Measurements from ENCODE around the gene RAB20. TPM values are rescaled to one million over a fixed set of nuclear protein-coding genes. Genes with fewer than 3 reads are reported as not detected.
"Not testable (repeated sequence)": the region's sequence is repeated elsewhere in the genome, so short reads cannot be mapped to it uniquely, and the experiment has no call there.

RAB20 gene
- total and polyA plus RNA-seq, 10 of the 15 experiments (the other 5 are each of a cell fraction or from before 2014, with no cell fraction given): 0.48 to 33.1 (median 9.6) TPM

GRCh38 chr13:110498327-110498726 lies 63.2 kb downstream of the RAB20 start (continued):
- TF ChIP-seq, protein P1, sequence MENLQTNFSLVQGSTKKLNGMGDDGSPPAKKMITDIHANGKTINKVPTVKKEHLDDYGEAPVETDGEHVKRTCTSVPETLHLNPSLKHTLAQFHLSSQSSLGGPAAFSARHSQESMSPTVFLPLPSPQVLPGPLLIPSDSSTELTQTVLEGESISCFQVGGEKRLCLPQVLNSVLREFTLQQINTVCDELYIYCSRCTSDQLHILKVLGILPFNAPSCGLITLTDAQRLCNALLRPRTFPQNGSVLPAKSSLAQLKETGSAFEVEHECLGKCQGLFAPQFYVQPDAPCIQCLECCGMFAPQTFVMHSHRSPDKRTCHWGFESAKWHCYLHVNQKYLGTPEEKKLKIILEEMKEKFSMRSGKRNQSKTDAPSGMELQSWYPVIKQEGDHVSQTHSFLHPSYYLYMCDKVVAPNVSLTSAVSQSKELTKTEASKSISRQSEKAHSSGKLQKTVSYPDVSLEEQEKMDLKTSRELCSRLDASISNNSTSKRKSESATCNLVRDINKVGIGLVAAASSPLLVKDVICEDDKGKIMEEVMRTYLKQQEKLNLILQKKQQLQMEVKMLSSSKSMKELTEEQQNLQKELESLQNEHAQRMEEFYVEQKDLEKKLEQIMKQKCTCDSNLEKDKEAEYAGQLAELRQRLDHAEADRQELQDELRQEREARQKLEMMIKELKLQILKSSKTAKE (IDR thresholded peaks at IDR 0.05; ENCODE audit: low read depth, poor library complexity, severe bottlenecking): no peak
- TF ChIP-seq PAX5 (IDR thresholded peaks at IDR 0.05; ENCODE audit: borderline replicate concordance, low read depth, low read length) (no peak), SMC3 (IDR thresholded peaks at IDR 0.05; ENCODE audit: borderline replicate concordance, low read length) (no peak), MXI1 (IDR thresholded peaks at IDR 0.05; ENCODE audit: low read depth, low read length) (no peak), EED (IDR thresholded peaks at IDR 0.05; ENCODE audit: low read depth) (no peak), TCF12 (IDR thresholded peaks at IDR 0.05; ENCODE audit: low read depth, low read length) (no peak), BHLHE40 (IDR thresholded peaks at IDR 0.05; ENCODE audit: borderline replicate concordance in 1 of 2, low read depth in 2 of 2, low read length in 1 of 2) (no peak)
- TF ChIP-seq, protein P2, sequence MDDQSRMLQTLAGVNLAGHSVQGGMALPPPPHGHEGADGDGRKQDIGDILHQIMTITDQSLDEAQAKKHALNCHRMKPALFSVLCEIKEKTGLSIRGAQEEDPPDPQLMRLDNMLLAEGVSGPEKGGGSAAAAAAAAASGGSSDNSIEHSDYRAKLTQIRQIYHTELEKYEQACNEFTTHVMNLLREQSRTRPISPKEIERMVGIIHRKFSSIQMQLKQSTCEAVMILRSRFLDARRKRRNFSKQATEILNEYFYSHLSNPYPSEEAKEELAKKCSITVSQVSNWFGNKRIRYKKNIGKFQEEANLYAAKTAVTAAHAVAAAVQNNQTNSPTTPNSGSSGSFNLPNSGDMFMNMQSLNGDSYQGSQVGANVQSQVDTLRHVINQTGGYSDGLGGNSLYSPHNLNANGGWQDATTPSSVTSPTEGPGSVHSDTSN (IDR thresholded peaks at IDR 0.05; ENCODE audit: insufficient replicate concordance, low read depth, low read length): no peak

- 83% methylated on average over 3 of the region's 3 CpGs for WGBS (ENCODE audit: insufficient coverage, insufficient replicate concordance, low lambda C conversion rate, missing lambda C conversion rate)
- H3K27ac ChIP-seq (ENCODE audit: control insufficient read depth, insufficient read depth); in situ Hi-C loops (cut with MboI); H3K9me3 ChIP-seq (replicated peaks; ENCODE audit: control insufficient read depth, insufficient read depth, low read length); DNase-seq (ENCODE audit: low read depth, low spot score); SMC1A ChIA-PET (ENCODE audit: uncharacterized antibody, unreplicated experiment); FAIRE-seq; H3K79me2 ChIP-seq (ENCODE audit: control insufficient read depth, insufficient read depth, low read length); H4K20me1 ChIP-seq (ENCODE audit: control insufficient read depth, insufficient read depth); RAD21 ChIA-PET (ENCODE audit: unreplicated experiment); POLR2A ChIA-PET; H3K4me1 ChIP-seq (ENCODE audit: control insufficient read depth, insufficient read depth, low read length); BruUV-seq (replicated peaks); H3K4me2 ChIP-seq (ENCODE audit: control insufficient read depth, insufficient read depth); H2AFZ ChIP-seq (ENCODE audit: control insufficient read depth, low read depth, low read length); intact Hi-C loops (cut with micrococcal nuclease; ENCODE audit: unreplicated experiment); H3K4me3 ChIP-seq; ATAC-seq; H3K27me3 ChIP-seq (replicated peaks in 1 of 2; ENCODE audit: control insufficient read depth in 2 of 2, insufficient read depth in 2 of 2, low read length in 1 of 2); H3K9ac ChIP-seq (ENCODE audit: control insufficient read depth, insufficient read depth, low read length); H3K36me3 ChIP-seq (ENCODE audit: control insufficient read depth in 2 of 2, insufficient read depth in 2 of 2, low read length in 1 of 2); CTCF ChIA-PET: not testable (repeated sequence)
Measured at GRCh38 chr13:110497896-110498295, 63.6 kb downstream of the RAB20 start.
